T-helper 2 cell (primary cell): ENCODE results near the gene DNAH8.
"Not testable (repeated sequence)": the region's sequence is repeated elsewhere in the genome, so short reads cannot be mapped to it uniquely, and the experiment has no call there.

Experiments used
- DNase-seq, 5 experiments: peaks; one replicate each; pipeline versions ENCODE4 v3.0.0 to v3.0.0-alpha.2; 2012 to 2022

The DNAH8 gene

GRCh38 chr6:38846361-38846760 is 131.2 kb downstream of the DNAH8 start:
- no peak for DNase-seq

DNA sequence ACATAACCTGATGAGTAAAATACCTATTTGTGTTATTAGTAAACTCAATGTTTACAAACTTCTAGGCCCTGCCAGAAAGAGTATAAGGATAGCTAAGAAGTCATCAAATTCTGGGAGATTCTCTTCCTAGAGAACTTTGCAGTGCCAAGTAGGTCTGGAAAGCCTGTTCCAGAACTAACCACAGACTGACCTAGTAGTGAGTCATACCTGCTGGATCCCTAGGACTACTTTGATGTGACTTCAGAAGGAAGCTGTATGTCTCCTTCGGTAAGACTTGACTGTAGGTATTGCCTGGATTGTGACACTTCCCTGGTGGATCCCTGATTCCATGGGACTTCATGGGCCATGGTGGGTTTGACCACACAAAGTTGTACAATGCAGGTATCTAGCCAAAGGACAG is 131.7 kb downstream of the DNAH8 start:
- no peak for DNase-seq

- DNase-seq: no peak
Measured at GRCh38 chr6:38847497-38847896, 132.4 kb downstream of the DNAH8 start.

DNA sequence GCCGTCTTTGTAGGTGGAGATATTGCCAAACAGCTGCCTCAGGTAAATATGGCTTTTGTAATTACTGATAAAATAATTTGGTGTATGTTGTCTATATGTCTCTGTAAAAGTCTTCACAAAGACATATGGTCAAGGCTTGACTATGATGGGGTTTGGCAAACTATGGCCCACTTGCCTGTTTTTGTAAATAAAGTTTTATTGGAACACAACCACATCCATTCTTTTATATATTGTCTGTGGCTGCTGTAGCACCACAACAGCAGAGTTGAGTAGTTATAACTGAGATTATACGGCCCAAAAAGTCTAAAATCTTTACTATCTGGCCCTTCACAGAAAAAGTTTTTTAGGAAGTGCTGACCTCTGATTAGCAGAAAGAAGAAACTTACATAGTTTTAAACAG is 133.6 kb downstream of the DNAH8 start:
- DNase-seq: no peak

DNA sequence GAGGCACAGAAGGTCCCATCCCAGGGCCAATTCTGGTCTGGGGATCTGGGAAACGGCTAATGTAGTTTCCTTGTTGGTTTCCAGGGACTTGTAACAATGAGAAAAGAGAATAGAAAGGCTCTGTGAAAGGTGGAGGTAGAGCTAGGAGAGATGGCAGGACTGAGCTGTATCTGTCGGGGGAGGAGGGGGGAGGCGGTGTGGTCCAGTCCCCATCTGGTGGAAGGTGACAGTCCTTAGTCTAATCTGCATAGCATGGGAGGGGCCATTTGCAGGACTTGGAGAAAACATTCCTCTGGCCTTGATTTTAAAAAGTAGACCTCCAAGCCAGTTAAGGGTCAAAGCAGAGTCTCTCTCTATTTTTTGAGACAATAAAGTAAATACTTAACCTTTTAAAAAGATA is 137.1 kb downstream of the DNAH8 start:
- DNase-seq: no peak

DNA sequence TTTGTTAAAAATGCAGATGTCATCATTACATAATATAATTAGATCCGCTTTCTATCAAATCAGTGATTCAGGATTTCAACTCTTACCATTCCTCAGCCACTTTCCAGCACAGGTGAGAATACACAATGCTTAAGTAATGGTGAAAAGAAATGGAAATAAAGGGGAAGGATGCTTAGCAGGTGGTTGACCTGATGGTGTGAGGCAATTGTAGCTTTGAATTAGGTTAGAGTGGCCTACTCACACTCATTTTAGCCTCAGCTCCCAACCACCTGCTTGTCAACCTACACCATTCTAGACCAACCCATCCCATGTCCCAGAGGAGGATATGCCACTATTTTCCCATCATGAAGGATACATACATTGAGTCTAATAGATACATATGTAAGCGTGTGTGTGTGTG is 138.1 kb downstream of the DNAH8 start:
- DNase-seq: no peak

- DNase-seq: no peak
Measured at GRCh38 chr6:38856492-38856891, 141.4 kb downstream of the DNAH8 start.

DNA sequence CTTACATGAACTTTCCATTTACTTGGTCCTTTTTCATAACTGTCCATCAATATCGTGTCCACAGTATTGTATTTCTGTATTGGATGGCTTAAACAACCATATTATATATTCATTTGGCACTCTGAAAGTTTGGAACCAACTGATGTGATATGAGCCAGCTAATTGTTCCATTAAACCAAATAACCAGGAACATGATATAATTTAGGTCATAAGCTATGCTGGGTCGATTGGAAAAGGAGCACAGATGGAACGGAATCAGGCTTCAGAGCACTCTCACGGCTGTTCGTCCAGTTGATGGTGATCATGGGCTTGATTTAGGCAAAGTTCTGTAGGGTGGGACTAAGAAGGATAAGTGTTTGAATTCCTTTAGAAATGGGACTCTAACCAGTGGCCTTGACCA is 142.7 kb downstream of the DNAH8 start:
- DNase-seq: no peak

- no peak for DNase-seq
Measured at GRCh38 chr6:38860041-38860440, 144.9 kb downstream of the DNAH8 start.

GRCh38 chr6:38861926-38862401 is 146.9 kb downstream of the DNAH8 start:
- DNase-seq: no peak

- no peak for DNase-seq
Measured at GRCh38 chr6:38865521-38866174, 150.5 kb downstream of the DNAH8 start.

GRCh38 chr6:38867726-38868125 is 152.6 kb downstream of the DNAH8 start:
- DNase-seq: no peak

- DNase-seq: peak in 4 of 5 experiments; percentile 13 to 51 (median 34)
Measured at GRCh38 chr6:38871741-38872568, 156.8 kb downstream of the DNAH8 start.

GRCh38 chr6:38873001-38873400 is 157.9 kb downstream of the DNAH8 start:
- peak in 1 of 5 experiments; percentile 1 for DNase-seq

GRCh38 chr6:38873816-38874215 is 158.7 kb downstream of the DNAH8 start:
- DNase-seq: not testable (repeated sequence)

DNA sequence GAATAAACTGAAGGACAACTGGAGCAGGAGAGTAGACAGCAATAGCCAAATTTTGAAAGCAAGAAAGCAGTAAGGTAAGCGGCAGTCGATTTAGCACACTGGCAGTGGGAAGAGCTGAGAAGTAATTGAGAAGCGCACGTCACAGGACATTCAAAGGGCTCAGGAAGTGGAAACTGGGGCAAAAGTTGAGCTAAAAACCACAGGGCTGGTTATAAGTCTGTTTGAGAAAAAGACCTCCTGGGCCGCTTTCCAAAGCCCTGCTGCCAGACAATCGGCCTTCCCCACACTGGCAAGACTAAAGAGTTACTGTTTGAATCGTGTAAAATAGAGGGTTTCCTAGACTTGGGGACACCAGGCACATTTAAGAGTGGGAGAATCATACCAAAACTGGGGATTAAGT is 161.4 kb downstream of the DNAH8 start:
- peak in 2 of 5 experiments; percentile 61 to 85 for DNase-seq

GRCh38 chr6:38877721-38878120 is 162.6 kb downstream of the DNAH8 start:
- DNase-seq: no peak

DNA sequence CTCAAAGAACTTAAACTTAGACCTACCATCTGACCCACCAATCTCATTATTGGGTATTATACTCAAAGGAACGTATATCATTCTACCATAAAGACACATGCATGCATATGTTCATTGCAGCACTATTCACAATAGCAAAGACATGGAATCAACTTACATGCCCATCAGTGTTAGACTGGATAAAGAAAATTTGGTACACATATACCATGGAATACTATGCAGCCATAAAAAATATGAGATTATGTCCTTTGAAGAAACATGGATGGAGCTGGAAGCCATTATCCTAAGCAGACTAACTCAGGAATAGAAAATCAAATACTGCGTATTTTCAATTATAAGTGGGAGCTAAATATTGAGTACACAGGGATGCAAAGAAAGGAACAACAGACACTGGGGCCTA is 167.0 kb downstream of the DNAH8 start:
- no peak for DNase-seq

DNA sequence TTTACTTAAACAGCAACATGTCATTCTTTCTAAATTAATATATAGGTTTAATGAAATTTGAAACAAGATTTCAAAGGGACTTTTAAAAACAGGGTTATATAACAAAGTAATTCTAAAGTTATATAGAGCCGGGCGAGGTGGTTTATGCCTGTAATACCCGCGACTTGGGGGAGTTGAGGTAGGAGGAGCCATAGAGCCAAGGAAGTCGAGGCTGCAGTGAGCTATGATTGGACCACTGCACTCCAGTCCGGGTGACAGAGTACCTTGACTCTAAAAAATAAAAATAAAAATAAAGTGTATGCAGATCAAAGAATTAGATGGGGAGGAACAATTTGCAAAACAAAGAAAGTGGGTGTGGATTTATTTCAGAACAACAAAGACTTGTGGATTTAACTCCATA is 182.4 kb downstream of the DNAH8 start:
- no peak for DNase-seq

- no peak for DNase-seq
Measured at GRCh38 chr6:38901802-38902522, 186.9 kb downstream of the DNAH8 start.

GRCh38 chr6:38906582-38906981 is 191.5 kb downstream of the DNAH8 start:
- peak in 1 of 5 experiments; percentile 20 for DNase-seq

GRCh38 chr6:38907264-38907663 is 192.2 kb downstream of the DNAH8 start:
- DNase-seq: no peak

DNA sequence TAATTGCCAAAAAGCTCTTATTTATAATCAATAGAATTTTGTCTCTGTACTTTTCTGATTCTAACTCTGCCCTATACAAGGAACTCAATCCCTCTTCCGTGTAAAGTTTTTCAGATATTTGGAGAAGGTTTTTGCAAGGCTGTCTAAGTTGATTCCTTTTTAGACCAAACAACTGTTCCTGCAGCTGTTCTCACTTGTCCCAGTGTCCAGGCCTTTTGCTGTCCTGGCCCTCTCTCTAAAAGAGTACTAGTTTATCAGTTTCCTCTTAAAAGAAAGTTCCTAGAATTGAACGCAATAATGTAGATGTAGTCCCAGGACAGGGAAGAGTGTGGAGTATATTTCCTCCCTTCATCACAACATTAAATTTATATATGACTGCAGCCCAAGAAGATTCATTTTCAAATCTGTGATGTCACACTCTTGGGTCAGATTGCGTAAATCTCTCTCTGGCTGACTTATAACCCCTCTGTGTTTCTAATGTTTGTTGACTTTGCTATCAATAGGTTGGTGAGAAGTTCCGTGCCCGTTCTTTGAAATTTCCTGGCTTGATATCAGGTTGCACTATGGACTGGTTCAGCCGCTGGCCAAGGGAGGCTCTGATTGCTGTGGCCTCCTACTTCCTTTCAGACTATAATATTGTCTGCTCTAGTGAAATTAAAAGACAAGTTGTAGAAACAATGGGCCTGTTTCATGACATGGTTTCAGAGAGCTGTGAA is 194.1 kb downstream of the DNAH8 start:
- no peak for DNase-seq
